ENCODE measurements around the gene CANT1. TPM values are rescaled to one million over a fixed set of nuclear protein-coding genes. Genes with fewer than 3 reads are reported as not detected.

CANT1 gene
- total RNA-seq, 1 experiment from 2014 or later: 97.1 TPM

- ChIA-PET RAD21 (ENCODE audit: low non-redundant PET in 1 of 2, low total read pairs in 2 of 2, uncharacterized antibody in 2 of 2, unreplicated experiment in 2 of 2) (interaction anchor here in 1 of 2 experiments (0.9 to 1.2 kb wide), 2 partner anchors 13 to 22 kb away, joined by 3 to 4 read pairs; no protein-coding TSS in a partner anchor), CTCF (interaction anchor here (0.7 to 3.3 kb wide), 16 partner anchors 8 to 545 kb away, joined by 3 to 37 read pairs (median 4); partner anchors contain the start of gene ENGASE), POLR2A (no interaction called here)
- no peaks in the 10 kb centered on the region for H3K36me3 ChIP-seq (ENCODE audit: control insufficient read depth in 1 of 2, insufficient read depth in 2 of 2, low read length in 2 of 2)
- H3K4me3 ChIP-seq (replicated peaks in 1 of 2; ENCODE audit: low read depth in 1 of 2, low read length in 2 of 2): no peak overlapping the region
- H3K27ac ChIP-seq (ENCODE audit: low read depth, low read length): no peak overlapping the region; the same call in 1 of the 2 replicates
- H3K4me2 ChIP-seq (ENCODE audit: low read length): no peak overlapping the region
- no peak overlapping the region for H3K9ac ChIP-seq (ENCODE audit: low read length)
- H3K27me3 ChIP-seq (ENCODE audit: insufficient read depth, low read length): no peaks in the 10 kb centered on the region
- no peaks in the 10 kb centered on the region for H4K20me1 ChIP-seq (ENCODE audit: insufficient read depth)
- ATAC-seq: no peak; the same call in 1 of the 2 replicates
- no peaks in the 10 kb centered on the region for H3K79me2 ChIP-seq (ENCODE audit: insufficient read depth, low read length)
- peaks cover 0 to 13% of the 10 kb centered on the region in 2 experiments; a peak in 3 of 4 replicates for H3K4me1 ChIP-seq (ENCODE audit: control insufficient read depth in 1 of 2, insufficient read depth in 2 of 2, low read length in 2 of 2)
- BruUV-seq (replicated peaks): no TSS peak
- intact Hi-C loops (cut with micrococcal nuclease): loop anchor here (1.0 to 2.0 kb wide), 2 partner anchors 15 to 23 kb away; no protein-coding TSS in a partner anchor
- H3K9me3 ChIP-seq (ENCODE audit: control insufficient read depth in 1 of 2, insufficient read depth in 1 of 2, low read depth in 1 of 2, low read length in 2 of 2): no peaks in the 10 kb centered on the region
- TF ChIP-seq EZH2phosphoT487 (IDR thresholded peaks at IDR 0.05; ENCODE audit: borderline replicate concordance): no peak
- TF ChIP-seq YY1 (IDR thresholded peaks at IDR 0.05; ENCODE audit: extremely low read depth, insufficient replicate concordance, low read depth, low read length): no peak
- no peak for TF ChIP-seq SIN3A (IDR thresholded peaks at IDR 0.05; ENCODE audit: low read depth)
- TF ChIP-seq MAX (IDR thresholded peaks at IDR 0.05): no peak
- TF ChIP-seq EZH2 (IDR thresholded peaks at IDR 0.05): no peak
- no peak for TF ChIP-seq ATF3 (IDR thresholded peaks at IDR 0.05)
- TF ChIP-seq RAD21 (IDR thresholded peaks at IDR 0.05; ENCODE audit: low read depth): no peak
- TF ChIP-seq CBX3 (IDR thresholded peaks at IDR 0.05; ENCODE audit: low read depth): no peak
- no peak for TF ChIP-seq FOSL1 (IDR thresholded peaks at IDR 0.05; ENCODE audit: low read depth)
- TF ChIP-seq ZBTB33 (IDR thresholded peaks at IDR 0.05; ENCODE audit: extremely low read depth, insufficient replicate concordance, low read length): no peak
- no peaks in the 10 kb centered on the region for H3K9me2 ChIP-seq (ENCODE audit: insufficient read depth)
- no peak for DNase-seq (ENCODE audit: low read depth, low spot score)
- H2AFZ ChIP-seq (ENCODE audit: low read depth, low read length, poor library complexity, severe bottlenecking): no peak overlapping the region
These were observed 32.3 kb upstream of the CANT1 start for GRCh38 chr17:79041723-79042420.

All from HCT116 (cell line).